ENCODE data around the gene CYTL1. TPM values are rescaled to one million over a fixed set of nuclear protein-coding genes. Genes with fewer than 3 reads are reported as not detected.

The CYTL1 gene
- total RNA-seq, 2 donors from 2014 or later: 2.2 to 3.7 TPM

- Mint-ChIP-seq H3K27ac (no peak overlapping the region), H3K27me3 (ENCODE audit: insufficient read depth) (peaks cover 9% of the 10 kb centered on the region), H3K9me3 (no peaks in the 10 kb centered on the region), H3K4me3 (no peak overlapping the region), H3K36me3 (ENCODE audit: low read depth) (no peaks in the 10 kb centered on the region), H3K4me1 (peaks cover 2% of the 10 kb centered on the region)
- H3K9ac ChIP-seq (ENCODE audit: extremely low read depth, low read length, poor library complexity, severe bottlenecking): no peak overlapping the region
- H3K36me3 ChIP-seq (ENCODE audit: control insufficient read depth, insufficient read depth, low read length): no peaks in the 10 kb centered on the region
- H3K27ac ChIP-seq (ENCODE audit: low read depth, low read length): no peak overlapping the region
- H3K4me1 ChIP-seq (ENCODE audit: control insufficient read depth, insufficient read depth, low read length): no peaks in the 10 kb centered on the region
- no peak overlapping the region for H3K4me3 ChIP-seq (ENCODE audit: low read length)
- no peak for DNase-seq
- H3K9me3 ChIP-seq (ENCODE audit: control insufficient read depth, low read length): no peaks in the 10 kb centered on the region
- no peaks in the 10 kb centered on the region for H3K27me3 ChIP-seq (ENCODE audit: control insufficient read depth, insufficient read depth, low read length, poor library complexity, severe bottlenecking)
- no peak for TF ChIP-seq CTCF (conservative IDR thresholded peaks at IDR 0.05)
- WGBS, 2 experiments (ENCODE audit: insufficient coverage in 1 of 2, insufficient read length in 1 of 2): 90 to 100% methylated on average over 2 to 3 of the region's 3 CpGs
Observed at GRCh38 chr4:4990329-4990728, 28.9 kb downstream of the CYTL1 start.

GRCh38 chr4:4989083-4989622 is 30.1 kb downstream of the CYTL1 start:
- H3K4me3 Mint-ChIP-seq: no peak overlapping the region
- H3K27ac ChIP-seq (ENCODE audit: low read depth, low read length): no peak overlapping the region
- H3K27me3 Mint-ChIP-seq (ENCODE audit: insufficient read depth): peaks cover under 1% of the 10 kb centered on the region
- H3K36me3 Mint-ChIP-seq (ENCODE audit: low read depth): no peaks in the 10 kb centered on the region
- no peak overlapping the region for H3K27ac Mint-ChIP-seq
- H3K4me1 ChIP-seq (ENCODE audit: control insufficient read depth, insufficient read depth, low read length): no peaks in the 10 kb centered on the region
- no peak overlapping the region for H3K9ac ChIP-seq (ENCODE audit: extremely low read depth, low read length, poor library complexity, severe bottlenecking)
- 93 to 97% methylated on average over 8 to 10 of the region's 10 CpGs for WGBS, 2 experiments (ENCODE audit: insufficient coverage in 1 of 2, insufficient read length in 1 of 2)
- no peak overlapping the region for H3K4me3 ChIP-seq (ENCODE audit: low read length)
- DNase-seq: no peak
- H3K36me3 ChIP-seq (ENCODE audit: control insufficient read depth, insufficient read depth, low read length): no peaks in the 10 kb centered on the region
- H3K27me3 ChIP-seq (ENCODE audit: control insufficient read depth, insufficient read depth, low read length, poor library complexity, severe bottlenecking): no peaks in the 10 kb centered on the region
- H3K9me3 ChIP-seq (ENCODE audit: control insufficient read depth, low read length): no peaks in the 10 kb centered on the region
- TF ChIP-seq CTCF (conservative IDR thresholded peaks at IDR 0.05): no peak
- no peaks in the 10 kb centered on the region for H3K9me3 Mint-ChIP-seq
- H3K4me1 Mint-ChIP-seq: no peaks in the 10 kb centered on the region

- Histone ChIP-seq H3K9me3 (ENCODE audit: control insufficient read depth, low read length) (no peaks in the 10 kb centered on the region), H3K36me3 (ENCODE audit: control insufficient read depth, insufficient read depth, low read length) (no peaks in the 10 kb centered on the region), H3K27me3 (ENCODE audit: control insufficient read depth, insufficient read depth, low read length, poor library complexity, severe bottlenecking) (no peaks in the 10 kb centered on the region), H3K9ac (ENCODE audit: extremely low read depth, low read length, poor library complexity, severe bottlenecking) (no peak overlapping the region), H3K4me1 (ENCODE audit: control insufficient read depth, insufficient read depth, low read length) (no peaks in the 10 kb centered on the region), H3K4me3 (ENCODE audit: low read length) (no peak overlapping the region), H3K27ac (ENCODE audit: low read depth, low read length) (no peak overlapping the region)
- TF ChIP-seq CTCF (conservative IDR thresholded peaks at IDR 0.05): no peak
- WGBS, 2 experiments (ENCODE audit: insufficient coverage in 1 of 2, insufficient read length in 1 of 2): 76 to 89% methylated on average over 3 to 10 of the region's 10 CpGs
- no peak overlapping the region for H3K4me3 Mint-ChIP-seq
- H3K27me3 Mint-ChIP-seq (ENCODE audit: insufficient read depth): no peaks in the 10 kb centered on the region
- no peaks in the 10 kb centered on the region for H3K9me3 Mint-ChIP-seq
- no peak for DNase-seq
- H3K36me3 Mint-ChIP-seq (ENCODE audit: low read depth): no peaks in the 10 kb centered on the region
- H3K27ac Mint-ChIP-seq: no peak overlapping the region
- H3K4me1 Mint-ChIP-seq: no peaks in the 10 kb centered on the region
Observed at GRCh38 chr4:4987656-4988055, 31.6 kb downstream of the CYTL1 start.
